Left lobe of liver (tissue), 1 donor: Measurements from ENCODE around the gene DNAI1. TPM values are rescaled to one million over a fixed set of nuclear protein-coding genes. Genes with fewer than 3 reads are reported as not detected.

Experiments used
- total RNA-seq: library from RNA; stranded (reverse); gene quantifications from one replicate; pipeline ENCODE4 v1.2.1, GENCODE V29; 2021
- donor health status: DM: no; HTN: yes; CAD: no.

The DNAI1 gene
- total RNA-seq, 1 donor from 2014 or later = not detected

Other genes starting within 250 kb of the DNAI1 start
- 0.33 TPM for gene KIF24, start 129.5 kb upstream of the DNAI1 start, total RNA-seq
- 8.7 TPM for gene NUDT2, start 129.2 kb upstream of the DNAI1 start, total RNA-seq
- 76.2 TPM for gene MYORG, start 81.9 kb upstream of the DNAI1 start, total RNA-seq
- 5.9 TPM for gene FAM219A, start 235 bp upstream of the DNAI1 start, total RNA-seq
- gene ENHO, start 64.2 kb downstream of the DNAI1 start, total RNA-seq = 3.9 TPM
- 13.0 TPM for gene CNTFR, start 130.9 kb downstream of the DNAI1 start, total RNA-seq
- 25.5 TPM for gene RPP25L, start 153.3 kb downstream of the DNAI1 start, total RNA-seq
- gene DCTN3, start 161.7 kb downstream of the DNAI1 start, total RNA-seq = 31.4 TPM
- gene ARID3C, start 170.3 kb downstream of the DNAI1 start, total RNA-seq = 8.8 TPM
- 139 TPM for gene SIGMAR1, start 179.0 kb downstream of the DNAI1 start, total RNA-seq
- gene GALT, start 187.9 kb downstream of the DNAI1 start, total RNA-seq = 123 TPM
- gene IL11RA, start 193.4 kb downstream of the DNAI1 start, total RNA-seq = 26.5 TPM
- not detected for gene CCL27, start 203.9 kb downstream of the DNAI1 start, total RNA-seq
- 0.63 TPM for gene CCL19, start 232.5 kb downstream of the DNAI1 start, total RNA-seq